SK-N-SH treated with all-trans-retinoic acid at 6 μM for 48 hours (cell line): ENCODE measurements around the gene KCNJ1.

ENCODE experiments used
- ATAC-seq: fragments of 200-7000 bp; cut with Tn5 transposase; 3 replicates; pipeline ENCODE4 v1.9.1; 2020; ENCODE audit warnings: mild to moderate bottlenecking, moderate library complexity
- ARNTL ChIP-seq: fragments of 450-650 bp; formaldehyde crosslinking; IDR thresholded peaks from 2 replicates; pipeline ENCODE4 v1.5.0; 2020; ENCODE audit warnings: low read depth, mild to moderate bottlenecking, moderate library complexity, borderline replicate concordance
- BACH2 ChIP-seq: fragments of 250-450 bp; sonication (Bioruptor Pico); IDR thresholded peaks from 2 replicates; pipeline ENCODE4 v1.9.0; 2021; ENCODE audit warnings: mild to moderate bottlenecking, borderline replicate concordance
- CSDC2 ChIP-seq: fragments of 250-450 bp; sonication (Bioruptor Pico); IDR thresholded peaks from 2 replicates; pipeline ENCODE4 v1.5.0; 2020; ENCODE audit warnings: mild to moderate bottlenecking, moderate library complexity
- ESRRG ChIP-seq: fragments of 250-450 bp; sonication (Bioruptor Pico); IDR thresholded peaks from 2 replicates; pipeline ENCODE4 v1.6.1; 2021; ENCODE audit warnings: mild to moderate bottlenecking
- GLIS3 ChIP-seq: fragments of 250-450 bp; sonication (Bioruptor Pico); IDR thresholded peaks from 2 replicates; pipeline ENCODE4 v1.5.0; 2020; ENCODE audit warnings: mild to moderate bottlenecking, moderate library complexity
- OSR1 ChIP-seq: fragments of 250-450 bp; sonication (Bioruptor Pico); IDR thresholded peaks from 2 replicates; pipeline ENCODE4 v1.8.0; 2022; ENCODE audit warnings: moderate library complexity, mild to moderate bottlenecking, inconsistent platforms
- PPARA ChIP-seq: fragments of 250-450 bp; sonication (Bioruptor Pico); IDR thresholded peaks from 2 replicates; pipeline ENCODE4 v1.5.0; 2020; ENCODE audit warnings: mild to moderate bottlenecking, borderline replicate concordance
- RARB ChIP-seq: fragments of 250-450 bp; sonication (Bioruptor Pico); IDR thresholded peaks from 2 replicates; pipeline ENCODE4 v1.8.0; 2021; ENCODE audit warnings: mild to moderate bottlenecking, moderate library complexity
- TCF4 ChIP-seq: fragments of 250-450 bp; sonication (Bioruptor Pico); IDR thresholded peaks from 2 replicates; pipeline ENCODE4 v1.8.0; 2021; ENCODE audit warnings: mild to moderate bottlenecking, moderate library complexity, borderline replicate concordance
- TOX ChIP-seq: fragments of 250-450 bp; sonication (Bioruptor Pico); IDR thresholded peaks from 2 replicates; pipeline ENCODE4 v1.8.0; 2021; ENCODE audit warnings: mild to moderate bottlenecking, moderate library complexity, borderline replicate concordance
- ZC3H10 ChIP-seq: fragments of 250-450 bp; sonication (Bioruptor Pico); IDR thresholded peaks from 2 replicates; pipeline ENCODE4 v1.5.1; 2021; ENCODE audit warnings: mild to moderate bottlenecking, moderate library complexity
- ZFP3 ChIP-seq: fragments of 250-450 bp; sonication (Bioruptor Pico); IDR thresholded peaks from 2 replicates; pipeline ENCODE4 v1.5.0; 2020; ENCODE audit warnings: mild to moderate bottlenecking, moderate library complexity
- ZFP30 ChIP-seq: fragments of 450-650 bp; formaldehyde crosslinking; IDR thresholded peaks from 2 replicates; pipeline ENCODE4 v1.5.0; 2022; ENCODE audit warnings: mild to moderate bottlenecking, moderate library complexity
- ZNF565 ChIP-seq: fragments of 450-650 bp; formaldehyde crosslinking; conservative IDR thresholded peaks from 2 replicates; pipeline ENCODE4 v1.5.0; 2020; ENCODE audit warnings: low read depth, mild to moderate bottlenecking, moderate library complexity
- ZNF70 ChIP-seq: fragments of 450-650 bp; formaldehyde crosslinking; IDR thresholded peaks from 2 replicates; pipeline ENCODE4 v1.5.0; 2020; ENCODE audit warnings: mild to moderate bottlenecking, moderate library complexity
- ZNF8 ChIP-seq: fragments of 450-650 bp; formaldehyde crosslinking; IDR thresholded peaks from 2 replicates; pipeline ENCODE4 v1.5.0; 2020; ENCODE audit warnings: mild to moderate bottlenecking, moderate library complexity
- TF ChIP-seq, protein P1 (sequence below): fragments of 250-450 bp; sonication (Bioruptor Pico); IDR thresholded peaks from 2 replicates; pipeline ENCODE4 v1.8.0; 2021; ENCODE audit warnings: low read depth, mild to moderate bottlenecking, moderate library complexity, borderline replicate concordance
- TF ChIP-seq, protein P2 (sequence below): fragments of 250-450 bp; sonication (Bioruptor Pico); IDR thresholded peaks from 2 replicates; pipeline ENCODE4 v1.5.1; 2020; ENCODE audit warnings: low read depth, mild to moderate bottlenecking, moderate library complexity
- TF ChIP-seq, protein P3 (sequence below): fragments of 250-450 bp; sonication (Bioruptor Pico); IDR thresholded peaks from 2 replicates; pipeline ENCODE4 v1.5.1; 2021; ENCODE audit warnings: mild to moderate bottlenecking, moderate library complexity
- TF ChIP-seq, protein P4 (sequence below): fragments of 250-450 bp; sonication (Bioruptor Pico); IDR thresholded peaks from 2 replicates; pipeline ENCODE4 v1.8.0; 2020; ENCODE audit warnings: mild to moderate bottlenecking, moderate library complexity, borderline replicate concordance
- TF ChIP-seq, protein P5 (sequence below): fragments of 250-450 bp; sonication (Bioruptor Pico); IDR thresholded peaks from 2 replicates; pipeline ENCODE4 v1.5.0; 2020; ENCODE audit warnings: mild to moderate bottlenecking, moderate library complexity

The KCNJ1 gene

DNA sequence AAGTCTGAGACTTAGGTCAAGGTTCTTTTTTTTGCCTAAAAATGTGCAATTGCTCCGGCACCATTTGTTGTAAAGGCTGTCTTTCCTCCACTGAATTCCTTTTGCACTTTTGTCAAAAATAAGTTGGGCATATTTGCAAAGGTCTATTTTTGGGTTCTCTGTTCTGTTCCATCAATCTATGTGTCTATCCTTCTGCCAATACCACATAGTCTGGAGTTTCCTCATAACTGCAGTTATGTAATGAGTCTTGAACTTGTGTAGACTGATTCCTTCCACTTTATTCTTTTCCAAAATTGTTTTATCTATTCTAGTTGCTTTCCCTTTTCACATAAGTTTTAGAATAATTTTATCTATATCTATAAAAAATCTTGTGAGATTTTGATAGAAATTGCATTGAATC, 30.7 kb upstream of the KCNJ1 start:
- no peak for ATAC-seq
- TF ChIP-seq BACH2 (CRISPR knock-in tag) (no peak), ZC3H10 (CRISPR knock-in tag) (no peak), ZNF70 (CRISPR knock-in tag) (no peak), ZNF565 (no peak), OSR1 (CRISPR knock-in tag) (no peak), GLIS3 (CRISPR knock-in tag) (no peak), CSDC2 (no peak), RARB (no peak), ZFP30 (CRISPR knock-in tag) (no peak), ZFP3 (no peak), ESRRG (CRISPR knock-in tag) (no peak), ZNF8 (CRISPR knock-in tag) (no peak), ARNTL (CRISPR knock-in tag) (no peak)
- TF ChIP-seq, protein P1, sequence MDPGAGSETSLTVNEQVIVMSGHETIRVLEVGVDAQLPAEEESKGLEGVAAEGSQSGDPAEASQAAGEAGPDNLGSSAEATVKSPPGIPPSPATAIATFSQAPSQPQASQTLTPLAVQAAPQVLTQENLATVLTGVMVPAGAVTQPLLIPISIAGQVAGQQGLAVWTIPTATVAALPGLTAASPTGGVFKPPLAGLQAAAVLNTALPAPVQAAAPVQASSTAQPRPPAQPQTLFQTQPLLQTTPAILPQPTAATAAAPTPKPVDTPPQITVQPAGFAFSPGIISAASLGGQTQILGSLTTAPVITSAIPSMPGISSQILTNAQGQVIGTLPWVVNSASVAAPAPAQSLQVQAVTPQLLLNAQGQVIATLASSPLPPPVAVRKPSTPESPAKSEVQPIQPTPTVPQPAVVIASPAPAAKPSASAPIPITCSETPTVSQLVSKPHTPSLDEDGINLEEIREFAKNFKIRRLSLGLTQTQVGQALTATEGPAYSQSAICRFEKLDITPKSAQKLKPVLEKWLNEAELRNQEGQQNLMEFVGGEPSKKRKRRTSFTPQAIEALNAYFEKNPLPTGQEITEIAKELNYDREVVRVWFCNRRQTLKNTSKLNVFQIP (CRISPR knock-in tag) = no peak
- TF ChIP-seq, protein P2, sequence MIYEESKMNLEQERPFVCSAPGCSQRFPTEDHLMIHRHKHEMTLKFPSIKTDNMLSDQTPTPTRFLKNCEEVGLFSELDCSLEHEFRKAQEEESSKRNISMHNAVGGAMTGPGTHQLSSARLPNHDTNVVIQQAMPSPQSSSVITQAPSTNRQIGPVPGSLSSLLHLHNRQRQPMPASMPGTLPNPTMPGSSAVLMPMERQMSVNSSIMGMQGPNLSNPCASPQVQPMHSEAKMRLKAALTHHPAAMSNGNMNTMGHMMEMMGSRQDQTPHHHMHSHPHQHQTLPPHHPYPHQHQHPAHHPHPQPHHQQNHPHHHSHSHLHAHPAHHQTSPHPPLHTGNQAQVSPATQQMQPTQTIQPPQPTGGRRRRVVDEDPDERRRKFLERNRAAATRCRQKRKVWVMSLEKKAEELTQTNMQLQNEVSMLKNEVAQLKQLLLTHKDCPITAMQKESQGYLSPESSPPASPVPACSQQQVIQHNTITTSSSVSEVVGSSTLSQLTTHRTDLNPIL (CRISPR knock-in tag) = no peak
- TF ChIP-seq, protein P3, sequence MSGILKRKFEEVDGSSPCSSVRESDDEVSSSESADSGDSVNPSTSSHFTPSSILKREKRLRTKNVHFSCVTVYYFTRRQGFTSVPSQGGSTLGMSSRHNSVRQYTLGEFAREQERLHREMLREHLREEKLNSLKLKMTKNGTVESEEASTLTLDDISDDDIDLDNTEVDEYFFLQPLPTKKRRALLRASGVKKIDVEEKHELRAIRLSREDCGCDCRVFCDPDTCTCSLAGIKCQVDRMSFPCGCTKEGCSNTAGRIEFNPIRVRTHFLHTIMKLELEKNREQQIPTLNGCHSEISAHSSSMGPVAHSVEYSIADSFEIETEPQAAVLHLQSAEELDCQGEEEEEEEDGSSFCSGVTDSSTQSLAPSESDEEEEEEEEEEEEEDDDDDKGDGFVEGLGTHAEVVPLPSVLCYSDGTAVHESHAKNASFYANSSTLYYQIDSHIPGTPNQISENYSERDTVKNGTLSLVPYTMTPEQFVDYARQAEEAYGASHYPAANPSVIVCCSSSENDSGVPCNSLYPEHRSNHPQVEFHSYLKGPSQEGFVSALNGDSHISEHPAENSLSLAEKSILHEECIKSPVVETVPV = no peak
- TF ChIP-seq, protein P4, sequence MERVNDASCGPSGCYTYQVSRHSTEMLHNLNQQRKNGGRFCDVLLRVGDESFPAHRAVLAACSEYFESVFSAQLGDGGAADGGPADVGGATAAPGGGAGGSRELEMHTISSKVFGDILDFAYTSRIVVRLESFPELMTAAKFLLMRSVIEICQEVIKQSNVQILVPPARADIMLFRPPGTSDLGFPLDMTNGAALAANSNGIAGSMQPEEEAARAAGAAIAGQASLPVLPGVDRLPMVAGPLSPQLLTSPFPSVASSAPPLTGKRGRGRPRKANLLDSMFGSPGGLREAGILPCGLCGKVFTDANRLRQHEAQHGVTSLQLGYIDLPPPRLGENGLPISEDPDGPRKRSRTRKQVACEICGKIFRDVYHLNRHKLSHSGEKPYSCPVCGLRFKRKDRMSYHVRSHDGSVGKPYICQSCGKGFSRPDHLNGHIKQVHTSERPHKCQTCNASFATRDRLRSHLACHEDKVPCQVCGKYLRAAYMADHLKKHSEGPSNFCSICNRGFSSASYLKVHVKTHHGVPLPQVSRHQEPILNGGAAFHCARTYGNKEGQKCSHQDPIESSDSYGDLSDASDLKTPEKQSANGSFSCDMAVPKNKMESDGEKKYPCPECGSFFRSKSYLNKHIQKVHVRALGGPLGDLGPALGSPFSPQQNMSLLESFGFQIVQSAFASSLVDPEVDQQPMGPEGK = no peak
- TF ChIP-seq, protein P5, sequence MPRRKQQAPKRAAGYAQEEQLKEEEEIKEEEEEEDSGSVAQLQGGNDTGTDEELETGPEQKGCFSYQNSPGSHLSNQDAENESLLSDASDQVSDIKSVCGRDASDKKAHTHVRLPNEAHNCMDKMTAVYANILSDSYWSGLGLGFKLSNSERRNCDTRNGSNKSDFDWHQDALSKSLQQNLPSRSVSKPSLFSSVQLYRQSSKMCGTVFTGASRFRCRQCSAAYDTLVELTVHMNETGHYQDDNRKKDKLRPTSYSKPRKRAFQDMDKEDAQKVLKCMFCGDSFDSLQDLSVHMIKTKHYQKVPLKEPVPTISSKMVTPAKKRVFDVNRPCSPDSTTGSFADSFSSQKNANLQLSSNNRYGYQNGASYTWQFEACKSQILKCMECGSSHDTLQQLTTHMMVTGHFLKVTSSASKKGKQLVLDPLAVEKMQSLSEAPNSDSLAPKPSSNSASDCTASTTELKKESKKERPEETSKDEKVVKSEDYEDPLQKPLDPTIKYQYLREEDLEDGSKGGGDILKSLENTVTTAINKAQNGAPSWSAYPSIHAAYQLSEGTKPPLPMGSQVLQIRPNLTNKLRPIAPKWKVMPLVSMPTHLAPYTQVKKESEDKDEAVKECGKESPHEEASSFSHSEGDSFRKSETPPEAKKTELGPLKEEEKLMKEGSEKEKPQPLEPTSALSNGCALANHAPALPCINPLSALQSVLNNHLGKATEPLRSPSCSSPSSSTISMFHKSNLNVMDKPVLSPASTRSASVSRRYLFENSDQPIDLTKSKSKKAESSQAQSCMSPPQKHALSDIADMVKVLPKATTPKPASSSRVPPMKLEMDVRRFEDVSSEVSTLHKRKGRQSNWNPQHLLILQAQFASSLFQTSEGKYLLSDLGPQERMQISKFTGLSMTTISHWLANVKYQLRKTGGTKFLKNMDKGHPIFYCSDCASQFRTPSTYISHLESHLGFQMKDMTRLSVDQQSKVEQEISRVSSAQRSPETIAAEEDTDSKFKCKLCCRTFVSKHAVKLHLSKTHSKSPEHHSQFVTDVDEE (CRISPR knock-in tag) = no peak

DNA sequence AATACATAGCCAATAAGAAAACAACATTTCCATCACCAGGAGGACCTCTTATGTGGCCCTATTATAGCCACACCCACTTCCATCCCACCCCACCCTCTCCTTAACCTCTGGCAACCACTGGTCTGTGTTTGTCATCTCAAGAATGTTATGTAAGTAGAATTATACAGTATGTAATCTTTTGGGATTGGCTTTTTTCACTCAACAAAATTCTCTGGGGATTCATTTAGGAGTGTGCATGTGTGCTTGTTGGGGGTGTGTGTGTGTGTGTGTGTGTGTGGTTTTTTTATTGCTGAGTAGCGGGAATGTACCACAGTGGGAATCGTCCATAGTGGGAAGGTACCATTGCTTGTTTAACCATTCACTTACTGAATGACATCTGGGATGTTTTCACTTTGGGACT, 29.3 kb upstream of the KCNJ1 start:
- ATAC-seq = no peak
- TF ChIP-seq, protein P4 = no peak
- TF ChIP-seq ZC3H10 (CRISPR knock-in tag) (no peak), ARNTL (CRISPR knock-in tag) (no peak), TOX (CRISPR knock-in tag) (no peak), ZFP30 (CRISPR knock-in tag) (no peak), OSR1 (CRISPR knock-in tag) (no peak), ZFP3 (no peak), ZNF565 (no peak), PPARA (CRISPR knock-in tag) (no peak), ESRRG (CRISPR knock-in tag) (no peak), BACH2 (CRISPR knock-in tag) (no peak), TCF4 (no peak)
- TF ChIP-seq, protein P5 (CRISPR knock-in tag) = no peak
- TF ChIP-seq, protein P3 = no peak
- TF ChIP-seq, protein P2 (CRISPR knock-in tag) = no peak
